PFSK-1 (cell line): ENCODE measurements around the gene ATP7A.

Source experiments
- FOXP2 ChIP-seq: optimal IDR thresholded peaks from 2 replicates; pipeline ENCODE3; 2011; ENCODE audit warnings: borderline replicate concordance, control low read depth, inconsistent platforms; ENCODE audit not compliant: insufficient read depth; ENCODE audit errors: extremely low read length, extremely low read depth
- POLR2AphosphoS5 ChIP-seq: IDR thresholded peaks from 2 replicates; pipeline ENCODE4 v1.6.1; 2012; ENCODE audit warnings: low read depth, mild to moderate bottlenecking, control low read depth, low read length, moderate library complexity
- SIN3A ChIP-seq: IDR thresholded peaks from 2 replicates; pipeline ENCODE4 v1.6.1; 2012; ENCODE audit warnings: mild to moderate bottlenecking, low read length, moderate library complexity, borderline replicate concordance; ENCODE audit not compliant: insufficient read depth
- TAF1 ChIP-seq: IDR thresholded peaks from 2 replicates; pipeline ENCODE4 v1.6.1; 2012; ENCODE audit warnings: low read length, control low read depth, borderline replicate concordance; ENCODE audit not compliant: insufficient read depth
- TF ChIP-seq, protein P1 (sequence below), 2 experiments: IDR thresholded peaks; 2 replicates each; pipeline versions ENCODE4 v1.6.1 to v1.8.0; 2011 to 2012; ENCODE audit warnings: low read depth in 2 of 2, low read length in 2 of 2, control low read depth in 1 of 2, inconsistent platforms in 1 of 2, mild to moderate bottlenecking in 1 of 2, moderate library complexity in 1 of 2; ENCODE audit not compliant: insufficient read depth in 1 of 2

Gene ATP7A

DNA sequence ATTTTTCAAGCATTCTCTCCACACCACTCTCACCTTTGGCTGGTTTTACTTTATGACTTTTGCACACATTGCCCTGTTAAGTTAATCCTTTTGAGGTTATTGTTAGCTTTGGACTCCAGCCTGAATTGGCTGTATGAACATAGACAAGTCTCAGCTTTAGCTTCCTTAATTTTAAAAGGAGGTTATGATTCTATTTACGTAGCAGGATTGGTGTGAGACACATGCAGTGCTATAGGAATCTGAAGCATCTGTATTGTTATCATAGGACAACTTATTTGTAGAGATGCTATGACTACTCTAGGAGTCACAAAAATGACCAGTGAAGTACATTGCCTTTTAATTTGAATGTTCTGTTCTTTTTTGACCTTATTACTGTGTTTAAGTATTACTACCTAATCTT is 43.2 kb downstream of the ATP7A start:
- no peak for TF ChIP-seq POLR2AphosphoS5

DNA sequence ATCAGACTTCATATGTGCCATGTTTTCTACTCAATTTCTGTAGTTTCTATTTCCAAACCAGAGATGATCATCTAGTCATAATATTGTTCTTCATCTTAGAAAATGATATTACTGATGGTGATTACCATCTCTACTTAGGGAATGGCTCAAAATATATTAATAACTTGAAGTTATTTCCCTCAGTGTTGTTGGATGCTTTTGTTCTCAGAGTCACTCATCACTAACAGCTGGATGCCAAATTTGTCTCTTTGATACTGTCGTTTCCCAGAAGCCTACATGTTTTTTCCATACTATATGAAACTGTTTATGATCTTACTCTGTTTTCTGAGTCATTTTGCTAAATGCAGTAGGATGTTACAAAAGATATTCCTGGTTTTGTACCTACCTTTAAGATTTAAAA is 50.1 kb downstream of the ATP7A start:
- TF ChIP-seq FOXP2: no peak
- TF ChIP-seq TAF1: no peak
- TF ChIP-seq POLR2AphosphoS5: no peak

DNA sequence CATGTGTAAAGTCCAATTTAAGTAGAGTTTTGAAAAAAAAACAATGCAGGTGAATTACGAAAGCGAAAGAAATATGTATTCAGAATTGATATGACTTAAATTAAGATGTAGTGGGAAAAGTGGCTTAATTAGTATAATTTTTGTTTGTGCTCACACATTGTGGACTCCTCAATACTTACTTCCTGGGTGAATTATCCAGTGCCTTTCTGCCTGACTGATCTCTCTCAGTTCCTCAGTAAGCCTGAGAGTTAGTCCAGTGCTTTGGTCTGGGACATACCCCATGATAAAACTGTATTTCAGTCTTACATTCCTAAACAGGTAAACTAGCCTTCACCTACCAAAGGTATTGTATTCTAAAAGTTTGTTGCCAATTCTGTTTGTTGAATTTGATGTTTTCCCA is 50.6 kb downstream of the ATP7A start:
- TF ChIP-seq SIN3A (no peak), TAF1 (no peak), FOXP2 (no peak), POLR2AphosphoS5 (no peak)
- TF ChIP-seq, protein P1, sequence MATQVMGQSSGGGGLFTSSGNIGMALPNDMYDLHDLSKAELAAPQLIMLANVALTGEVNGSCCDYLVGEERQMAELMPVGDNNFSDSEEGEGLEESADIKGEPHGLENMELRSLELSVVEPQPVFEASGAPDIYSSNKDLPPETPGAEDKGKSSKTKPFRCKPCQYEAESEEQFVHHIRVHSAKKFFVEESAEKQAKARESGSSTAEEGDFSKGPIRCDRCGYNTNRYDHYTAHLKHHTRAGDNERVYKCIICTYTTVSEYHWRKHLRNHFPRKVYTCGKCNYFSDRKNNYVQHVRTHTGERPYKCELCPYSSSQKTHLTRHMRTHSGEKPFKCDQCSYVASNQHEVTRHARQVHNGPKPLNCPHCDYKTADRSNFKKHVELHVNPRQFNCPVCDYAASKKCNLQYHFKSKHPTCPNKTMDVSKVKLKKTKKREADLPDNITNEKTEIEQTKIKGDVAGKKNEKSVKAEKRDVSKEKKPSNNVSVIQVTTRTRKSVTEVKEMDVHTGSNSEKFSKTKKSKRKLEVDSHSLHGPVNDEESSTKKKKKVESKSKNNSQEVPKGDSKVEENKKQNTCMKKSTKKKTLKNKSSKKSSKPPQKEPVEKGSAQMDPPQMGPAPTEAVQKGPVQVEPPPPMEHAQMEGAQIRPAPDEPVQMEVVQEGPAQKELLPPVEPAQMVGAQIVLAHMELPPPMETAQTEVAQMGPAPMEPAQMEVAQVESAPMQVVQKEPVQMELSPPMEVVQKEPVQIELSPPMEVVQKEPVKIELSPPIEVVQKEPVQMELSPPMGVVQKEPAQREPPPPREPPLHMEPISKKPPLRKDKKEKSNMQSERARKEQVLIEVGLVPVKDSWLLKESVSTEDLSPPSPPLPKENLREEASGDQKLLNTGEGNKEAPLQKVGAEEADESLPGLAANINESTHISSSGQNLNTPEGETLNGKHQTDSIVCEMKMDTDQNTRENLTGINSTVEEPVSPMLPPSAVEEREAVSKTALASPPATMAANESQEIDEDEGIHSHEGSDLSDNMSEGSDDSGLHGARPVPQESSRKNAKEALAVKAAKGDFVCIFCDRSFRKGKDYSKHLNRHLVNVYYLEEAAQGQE (IDR thresholded peaks at IDR 0.05; ENCODE audit: insufficient read depth in 1 of 2, low read depth in 2 of 2, low read length in 2 of 2): no peak

DNA sequence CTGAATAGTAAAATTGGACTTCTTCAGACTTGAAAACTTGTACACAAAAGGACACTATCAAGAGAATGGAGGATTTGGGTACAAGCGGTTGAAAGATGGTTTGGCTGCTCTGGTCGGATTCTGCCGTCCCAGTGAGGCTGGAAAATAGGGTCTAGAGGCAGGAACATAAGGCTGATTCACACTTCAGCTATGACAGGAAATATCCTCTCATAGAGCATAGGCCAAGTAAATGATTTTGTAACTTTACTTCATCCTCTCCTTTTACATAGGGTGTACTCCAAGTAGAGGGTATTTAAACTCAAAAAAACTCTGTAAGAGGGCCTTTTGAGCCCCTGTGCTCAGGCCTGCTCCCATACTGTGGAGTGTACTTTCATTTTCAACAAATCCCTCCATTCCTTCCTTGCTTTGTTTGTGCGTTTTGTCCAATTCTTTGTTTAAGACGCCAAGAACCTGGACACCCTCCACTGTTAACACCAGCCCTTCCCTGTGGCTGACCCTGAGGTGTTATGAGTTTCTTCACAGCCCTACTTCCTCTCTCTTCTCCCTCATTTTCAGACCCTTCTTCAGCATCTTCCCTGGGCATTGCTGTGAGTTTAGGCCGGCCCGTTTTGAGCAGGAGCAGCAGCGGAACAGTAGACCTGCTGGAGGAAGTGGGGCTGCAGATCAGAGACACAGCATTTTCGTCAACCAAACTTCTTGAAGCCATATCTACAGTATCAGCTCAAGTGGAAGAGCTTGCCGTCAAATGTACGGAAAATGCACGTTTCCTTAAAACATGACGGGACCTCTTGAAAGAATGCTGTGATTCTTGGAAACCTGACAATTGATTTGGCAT is 51.8 kb downstream of the ATP7A start:
- TF ChIP-seq, protein P1 (IDR thresholded peaks at IDR 0.05; ENCODE audit: insufficient read depth in 1 of 2, low read depth in 2 of 2, low read length in 2 of 2): no peak
- TF ChIP-seq POLR2AphosphoS5 (no peak), SIN3A (no peak), TAF1 (no peak), FOXP2 (no peak)

DNA sequence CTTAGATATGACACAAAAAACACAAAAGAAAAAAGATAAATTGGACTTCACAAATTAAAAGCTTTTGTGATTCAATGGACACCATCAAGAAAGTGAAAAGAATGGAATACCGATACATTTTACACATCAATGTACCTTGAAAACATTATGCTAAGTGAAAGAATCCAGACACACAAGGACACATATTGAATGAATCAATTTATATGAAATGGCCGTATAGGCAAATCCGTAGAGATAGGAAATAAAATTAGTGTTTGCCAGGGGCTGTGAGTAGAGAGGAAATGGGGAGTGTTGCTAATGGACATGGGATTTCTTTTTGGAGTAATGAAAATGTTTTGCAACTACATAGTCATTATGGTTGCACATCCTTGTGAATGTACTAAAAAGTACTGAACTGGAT is 55.9 kb downstream of the ATP7A start:
- no peak for TF ChIP-seq TAF1
- no peak for TF ChIP-seq POLR2AphosphoS5
- TF ChIP-seq, protein P1 (IDR thresholded peaks at IDR 0.05; ENCODE audit: insufficient read depth in 1 of 2, low read depth in 2 of 2, low read length in 2 of 2): no peak
- no peak for TF ChIP-seq FOXP2
- no peak for TF ChIP-seq SIN3A

DNA sequence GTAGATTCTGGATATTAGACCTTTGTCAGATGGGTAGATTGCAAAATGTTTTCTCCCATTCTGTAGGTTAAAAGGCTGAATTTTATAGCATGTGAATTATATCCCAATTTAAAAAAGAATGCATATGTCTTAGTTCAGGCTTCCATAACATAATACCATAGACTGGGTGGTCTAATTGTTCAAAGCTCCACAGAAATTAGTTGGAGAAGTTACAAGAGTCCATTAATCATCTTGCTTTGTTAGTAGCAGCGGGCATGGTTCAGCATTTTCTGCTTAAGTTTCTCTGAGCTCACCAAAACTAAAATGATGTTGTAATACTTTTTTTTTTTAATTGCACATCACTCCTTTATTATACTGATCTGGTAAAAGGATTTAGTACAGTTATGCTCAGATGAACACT is 57.1 kb downstream of the ATP7A start:
- no peak for TF ChIP-seq FOXP2
- TF ChIP-seq SIN3A: no peak
- TF ChIP-seq POLR2AphosphoS5: no peak
- TF ChIP-seq TAF1: no peak

DNA sequence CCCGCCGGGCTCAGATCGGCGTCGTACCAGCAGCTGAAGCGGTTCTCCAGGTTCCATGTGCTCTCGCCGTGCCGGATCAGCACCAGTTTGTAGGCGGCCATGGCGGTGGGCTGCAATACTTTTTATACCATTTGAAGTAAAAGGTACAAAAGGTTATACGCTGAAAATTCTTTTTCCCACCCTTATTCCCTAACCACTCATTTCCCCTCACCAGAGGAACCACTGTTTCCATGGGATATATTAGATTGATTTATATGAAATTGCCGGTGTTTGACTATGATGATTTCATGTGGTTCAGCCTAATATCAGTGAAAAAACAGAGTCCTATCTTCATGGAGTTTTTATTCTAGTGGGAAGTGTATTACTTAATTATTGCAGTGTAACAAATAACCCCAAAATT is 59.0 kb downstream of the ATP7A start, which contains the start of gene PGAM4:
TSS of gene PGAM4 (minus strand) at position 101 of the 400 bp plus-strand sequence. CDS start at position 101, 0 bp downstream.
- TF ChIP-seq, protein P1 (IDR thresholded peaks at IDR 0.05; ENCODE audit: insufficient read depth in 1 of 2, low read depth in 2 of 2, low read length in 2 of 2): no peak
- no peak for TF ChIP-seq POLR2AphosphoS5
- TF ChIP-seq TAF1: no peak
- TF ChIP-seq FOXP2: no peak
- TF ChIP-seq SIN3A: no peak
